Measurements from ENCODE around the gene MAP3K2.
A peak's percentile ranks its signal among the peaks of the same experiment; 100 is the strongest.
"Not testable (repeated sequence)": the region's sequence is repeated elsewhere in the genome, so short reads cannot be mapped to it uniquely, and the experiment has no call there.

The MAP3K2 gene

DNA sequence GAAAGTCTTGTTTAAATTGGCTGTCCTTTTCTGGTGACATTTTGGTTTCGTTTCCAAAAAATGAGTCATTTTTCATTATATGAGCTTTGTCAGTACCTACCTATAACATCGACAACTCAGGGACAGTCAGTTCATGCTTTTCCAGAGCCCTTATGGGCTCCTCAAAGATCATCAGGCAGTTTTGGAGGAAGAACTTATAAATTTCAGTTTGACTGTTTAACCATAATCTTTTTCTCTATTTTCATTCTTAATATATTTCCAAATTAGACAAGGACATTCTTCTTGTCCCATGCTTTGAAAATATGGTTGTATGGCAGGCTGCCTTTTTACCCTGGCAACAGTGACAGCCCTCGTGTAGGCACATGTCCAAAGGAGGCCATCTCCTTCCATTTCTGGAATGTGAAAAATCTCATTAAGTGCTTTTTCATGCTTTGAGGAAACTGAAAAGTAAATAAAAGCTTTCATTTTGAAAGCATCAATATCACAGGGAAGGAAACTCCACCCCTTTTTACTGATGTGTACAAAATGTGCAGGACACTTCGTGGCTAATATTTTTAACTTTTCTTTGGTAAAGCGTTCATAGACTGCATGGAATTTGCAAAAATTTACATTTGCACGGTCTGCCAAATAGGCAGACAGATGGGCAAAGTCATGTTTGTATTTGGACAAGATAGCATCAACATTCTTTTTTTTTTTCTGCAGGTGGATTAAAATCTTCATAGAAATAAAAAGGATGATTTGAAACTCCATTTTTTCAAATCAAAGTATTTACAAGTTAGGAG, 23.3 kb upstream of the MAP3K2 start:
- DNase-seq (ENCODE audit: low read depth), result peak; percentile 80
- TF ChIP-seq, protein P1, sequence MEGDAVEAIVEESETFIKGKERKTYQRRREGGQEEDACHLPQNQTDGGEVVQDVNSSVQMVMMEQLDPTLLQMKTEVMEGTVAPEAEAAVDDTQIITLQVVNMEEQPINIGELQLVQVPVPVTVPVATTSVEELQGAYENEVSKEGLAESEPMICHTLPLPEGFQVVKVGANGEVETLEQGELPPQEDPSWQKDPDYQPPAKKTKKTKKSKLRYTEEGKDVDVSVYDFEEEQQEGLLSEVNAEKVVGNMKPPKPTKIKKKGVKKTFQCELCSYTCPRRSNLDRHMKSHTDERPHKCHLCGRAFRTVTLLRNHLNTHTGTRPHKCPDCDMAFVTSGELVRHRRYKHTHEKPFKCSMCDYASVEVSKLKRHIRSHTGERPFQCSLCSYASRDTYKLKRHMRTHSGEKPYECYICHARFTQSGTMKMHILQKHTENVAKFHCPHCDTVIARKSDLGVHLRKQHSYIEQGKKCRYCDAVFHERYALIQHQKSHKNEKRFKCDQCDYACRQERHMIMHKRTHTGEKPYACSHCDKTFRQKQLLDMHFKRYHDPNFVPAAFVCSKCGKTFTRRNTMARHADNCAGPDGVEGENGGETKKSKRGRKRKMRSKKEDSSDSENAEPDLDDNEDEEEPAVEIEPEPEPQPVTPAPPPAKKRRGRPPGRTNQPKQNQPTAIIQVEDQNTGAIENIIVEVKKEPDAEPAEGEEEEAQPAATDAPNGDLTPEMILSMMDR (conservative IDR thresholded peaks at IDR 0.05; ENCODE audit: low read depth, low read length), result no peak
- no peak overlapping the region for H3K4me3 ChIP-seq (ENCODE audit: low read depth, low read length)

DNA sequence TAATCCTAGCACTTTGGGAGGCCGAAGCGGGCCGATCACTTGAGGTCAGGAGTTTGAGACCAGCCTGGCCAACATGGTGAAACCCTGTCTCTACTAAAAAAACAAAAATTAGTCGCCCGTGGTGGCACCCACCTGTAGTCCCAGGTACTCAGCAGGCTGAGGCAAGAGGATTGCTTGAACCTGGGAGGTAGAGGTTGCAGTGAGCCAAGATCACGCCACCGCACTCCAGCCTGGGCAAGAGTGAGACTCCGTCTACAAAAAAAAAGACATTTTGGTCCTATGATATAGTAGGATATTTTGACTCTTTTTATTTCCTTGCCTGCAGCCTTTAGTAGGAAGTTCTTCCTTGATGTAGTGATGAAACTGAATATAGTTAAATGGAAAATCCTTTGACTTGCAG, 21.9 kb upstream of the MAP3K2 start:
- not testable (repeated sequence) for H3K4me3 ChIP-seq (ENCODE audit: low read depth, low read length); DNase-seq (ENCODE audit: low read depth)

DNA sequence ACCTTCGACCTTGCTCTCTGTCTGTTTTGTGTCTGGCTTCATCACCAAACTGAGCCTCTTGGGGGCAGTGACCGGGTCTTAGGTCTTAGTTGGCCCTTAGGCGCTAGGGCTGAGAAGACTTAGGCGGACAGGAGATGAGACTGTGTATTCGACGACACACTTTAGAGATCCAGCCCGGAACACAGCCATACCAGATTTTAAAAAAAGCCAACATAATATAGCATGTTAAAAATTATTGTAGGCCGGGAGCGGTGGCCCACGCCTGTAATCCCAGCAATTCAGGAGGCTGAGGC, 21.0 kb upstream of the MAP3K2 start:
- H3K4me3 ChIP-seq (ENCODE audit: low read depth, low read length), result no peak overlapping the region
- TF ChIP-seq, protein P1 (conservative IDR thresholded peaks at IDR 0.05; ENCODE audit: low read depth, low read length), result no peak
- DNase-seq (ENCODE audit: low read depth), result no peak

DNA sequence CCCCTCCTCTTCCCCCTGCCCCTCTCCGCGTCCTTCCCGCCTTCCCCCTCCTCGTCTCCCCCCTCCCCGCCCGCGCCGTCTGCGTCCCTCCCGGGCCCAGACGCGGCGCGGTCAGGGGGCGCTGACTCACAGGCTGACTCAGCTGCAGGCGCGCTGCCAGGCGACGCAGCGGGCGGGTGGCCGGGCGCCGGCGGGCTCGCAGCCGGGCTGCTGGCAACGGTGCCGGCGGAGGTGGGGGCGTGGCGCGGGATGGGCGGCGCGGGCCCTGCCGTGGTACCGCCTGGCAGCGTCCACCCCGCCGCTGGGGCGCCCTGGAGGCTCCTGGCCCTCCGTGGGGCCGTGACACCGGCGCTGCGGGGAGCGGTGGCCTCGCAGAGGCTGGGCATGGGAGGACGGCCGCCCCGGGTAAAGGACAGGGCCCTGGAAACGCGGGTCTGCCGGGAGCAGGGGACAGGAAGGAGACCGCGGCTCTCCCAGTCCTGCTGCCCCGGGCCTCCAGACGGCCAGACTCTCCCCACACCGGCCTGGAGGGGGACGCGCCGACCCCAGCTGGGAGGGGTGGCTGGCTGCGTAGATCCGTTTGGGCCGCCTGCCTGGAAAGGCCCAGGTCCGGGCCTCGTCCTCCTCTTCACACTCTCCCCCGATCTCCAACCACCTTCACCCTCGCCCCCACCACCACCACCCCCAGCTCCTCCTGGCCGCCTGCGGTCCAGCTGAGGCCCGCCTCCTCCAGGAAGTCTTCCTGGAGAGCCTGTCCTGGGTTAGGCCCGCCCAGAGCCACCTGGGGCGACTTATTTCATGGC, 20.4 kb upstream of the MAP3K2 start:
- DNase-seq (ENCODE audit: low read depth), result peak; percentile 92
- TF ChIP-seq, protein P1 (conservative IDR thresholded peaks at IDR 0.05; ENCODE audit: low read depth, low read length), result no peak
- peak overlapping the region; percentile 45 for H3K4me3 ChIP-seq (ENCODE audit: low read depth, low read length)

DNA sequence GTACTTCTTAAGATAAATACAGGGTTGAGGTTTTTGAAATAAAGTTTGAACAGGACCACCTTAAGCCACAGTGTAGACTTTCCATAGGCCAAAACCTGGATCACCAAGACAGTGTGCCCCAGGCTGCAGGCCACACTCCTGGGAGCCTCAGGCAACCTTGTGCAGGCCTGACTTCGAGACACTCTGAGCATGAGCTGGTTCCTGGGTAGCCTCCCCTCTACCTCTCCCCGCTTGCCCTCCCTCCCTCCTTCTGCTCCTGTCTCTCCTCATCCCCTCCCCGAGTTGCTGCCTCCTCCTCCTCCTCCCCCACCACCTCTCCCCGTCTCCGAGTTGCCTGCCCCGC, 19.9 kb upstream of the MAP3K2 start:
- H3K4me3 ChIP-seq (ENCODE audit: low read depth, low read length), result no peak overlapping the region
- DNase-seq (ENCODE audit: low read depth), result no peak
- TF ChIP-seq, protein P1 (conservative IDR thresholded peaks at IDR 0.05; ENCODE audit: low read depth, low read length), result no peak

DNA sequence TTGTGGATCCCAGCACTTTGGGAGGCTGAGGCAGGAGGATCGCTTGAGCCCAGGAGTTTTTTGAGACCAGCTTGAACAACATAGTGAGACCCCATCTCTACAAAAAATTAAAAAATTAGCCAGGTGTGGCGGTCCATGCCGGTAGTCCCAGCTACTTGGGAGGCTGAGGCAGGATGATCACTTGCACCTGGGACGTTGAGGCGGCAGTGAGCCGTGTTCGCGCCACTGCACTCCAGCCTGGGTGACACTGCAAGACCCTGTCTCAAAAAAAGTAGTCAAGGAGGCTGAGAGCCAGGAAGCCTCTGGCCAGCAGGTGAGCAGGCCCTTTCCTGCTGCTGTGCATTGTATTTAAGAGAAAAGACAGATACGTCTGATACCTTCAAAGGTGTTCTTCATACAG, 19.3 kb upstream of the MAP3K2 start:
- TF ChIP-seq, protein P1 (conservative IDR thresholded peaks at IDR 0.05; ENCODE audit: low read depth, low read length), result no peak
- no peak for DNase-seq (ENCODE audit: low read depth)

DNA sequence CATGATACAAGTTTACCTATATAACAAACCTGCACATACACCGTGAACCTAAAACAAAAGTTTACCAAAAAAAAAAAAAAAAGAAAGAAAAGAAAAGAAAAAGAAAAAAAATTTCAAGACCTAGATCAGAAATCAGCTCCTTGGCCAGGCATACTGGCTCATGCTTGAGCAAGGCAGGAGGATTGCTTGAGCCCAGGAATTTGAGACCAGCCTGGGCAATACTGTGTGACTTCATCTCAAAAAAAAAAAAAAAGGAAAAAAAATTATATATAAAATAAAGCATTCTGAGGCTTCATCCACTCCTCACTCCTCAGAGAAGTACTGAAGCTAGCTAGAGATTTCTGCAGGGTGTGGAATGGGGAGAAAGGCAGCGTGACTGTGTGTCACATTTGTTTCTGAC, 18.7 kb upstream of the MAP3K2 start:
- TF ChIP-seq, protein P1 (conservative IDR thresholded peaks at IDR 0.05; ENCODE audit: low read depth, low read length), result no peak
- H3K4me3 ChIP-seq (ENCODE audit: low read depth, low read length), result no peak overlapping the region

More for the DNA sequence above, 19.3 kb upstream of the MAP3K2 start:
- H3K4me3 ChIP-seq (ENCODE audit: low read depth, low read length), result no peak overlapping the region

More for the DNA sequence above, 18.7 kb upstream of the MAP3K2 start:
- DNase-seq (ENCODE audit: low read depth), result peak; percentile 47

Measured in choroid plexus epithelial cell (primary cell).